Head of caudate nucleus (tissue), 42 donors: ENCODE data around the gene TPX2.

Experiments
- DNase-seq, 42 donors: peaks; one replicate each; pipeline versions ENCODE4 v3.0.0 to v3.0.0-alpha.2; 2020 to 2021; ENCODE audit warnings: mixed read lengths in 7 of 42
- intact Hi-C: fragments of 100-400 bp; cut with DNase I; formaldehyde crosslinking; loops from one replicate; pipeline ENCODE4 v1.15.0; 2022

TPX2 gene

GRCh38 chr20:31705191-31705590, 33.9 kb upstream of the TPX2 start:
- no peak for DNase-seq
- intact Hi-C loops, result no loop called here

- intact Hi-C loops, result no loop called here
- no peak for DNase-seq
Measured at GRCh38 chr20:31705598-31706597, 33.2 kb upstream of the TPX2 start.

GRCh38 chr20:31706607-31707257, 32.4 kb upstream of the TPX2 start:
- DNase-seq, result no peak

DNA sequence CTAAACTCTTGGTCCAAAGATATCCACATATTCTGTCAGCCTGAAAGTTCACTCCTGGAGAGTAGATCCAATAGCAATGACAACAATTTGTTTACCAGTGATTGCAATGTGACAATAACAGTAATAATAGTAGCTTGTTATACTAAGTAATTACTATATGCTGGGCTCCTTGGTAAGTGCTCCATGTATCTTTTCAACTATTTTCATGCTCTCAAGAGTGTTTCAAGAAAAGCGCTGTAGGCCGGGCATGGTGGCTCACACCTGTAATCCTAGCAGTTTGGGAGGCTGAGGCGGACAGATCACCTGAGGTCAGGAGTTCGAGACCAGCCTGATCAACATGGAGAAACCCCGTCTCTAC, 31.9 kb upstream of the TPX2 start:
- intact Hi-C loops, result no loop called here
- DNase-seq, result no peak

More at GRCh38 chr20:31706607-31707257, 32.4 kb upstream of the TPX2 start:
- intact Hi-C loops, result no loop called here

DNA sequence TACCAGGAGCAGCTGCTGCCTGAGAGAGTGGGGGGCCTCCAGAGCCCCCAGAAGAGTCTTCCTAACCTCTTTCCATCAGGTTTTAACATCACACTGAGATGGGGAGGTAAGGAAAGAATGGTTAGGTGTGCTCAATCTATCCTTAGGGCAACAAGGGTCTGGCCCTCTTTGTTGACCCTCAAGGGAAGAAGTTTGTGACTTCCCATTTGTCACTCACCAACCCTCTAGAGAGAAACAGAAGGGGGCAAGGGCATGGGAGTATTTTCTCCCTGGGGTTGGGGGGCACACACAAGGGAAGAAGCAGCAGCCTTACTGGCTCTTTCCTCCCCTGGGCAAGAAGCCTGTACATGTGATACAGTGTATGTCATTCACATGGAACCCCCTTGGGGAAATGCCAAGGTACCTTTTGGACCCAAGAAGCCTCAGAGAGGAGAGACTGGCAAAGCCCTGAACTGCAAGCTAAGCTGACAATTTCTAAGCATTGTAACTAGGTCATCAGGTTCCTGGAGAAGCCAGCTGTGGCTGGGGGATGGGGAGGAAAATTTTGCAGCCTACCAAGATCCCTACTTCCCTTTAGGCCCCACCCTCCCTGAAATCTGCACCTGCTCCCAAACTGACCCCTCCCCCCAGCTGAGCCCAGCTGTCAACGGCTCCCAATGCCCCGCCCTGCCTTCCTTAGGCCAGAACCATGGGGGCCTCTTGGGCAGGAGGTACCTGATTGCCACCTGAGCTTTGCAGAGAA, 30.9 kb upstream of the TPX2 start:
- DNase-seq, result peak in 37 of 42 donors; percentile 9 to 73 (median 54)
- intact Hi-C loops, result no loop called here

GRCh38 chr20:31708736-31709534, 30.2 kb upstream of the TPX2 start:
- no peak for DNase-seq
- intact Hi-C loops, result no loop called here

- intact Hi-C loops, result no loop called here
- DNase-seq, result no peak
Measured at GRCh38 chr20:31709939-31710338, 29.2 kb upstream of the TPX2 start.

- intact Hi-C loops, result no loop called here
- no peak for DNase-seq
Measured at GRCh38 chr20:31710423-31711108, 28.5 kb upstream of the TPX2 start.

- no peak for DNase-seq
- intact Hi-C loops, result no loop called here
Measured at GRCh38 chr20:31711179-31712111, 27.6 kb upstream of the TPX2 start.

DNA sequence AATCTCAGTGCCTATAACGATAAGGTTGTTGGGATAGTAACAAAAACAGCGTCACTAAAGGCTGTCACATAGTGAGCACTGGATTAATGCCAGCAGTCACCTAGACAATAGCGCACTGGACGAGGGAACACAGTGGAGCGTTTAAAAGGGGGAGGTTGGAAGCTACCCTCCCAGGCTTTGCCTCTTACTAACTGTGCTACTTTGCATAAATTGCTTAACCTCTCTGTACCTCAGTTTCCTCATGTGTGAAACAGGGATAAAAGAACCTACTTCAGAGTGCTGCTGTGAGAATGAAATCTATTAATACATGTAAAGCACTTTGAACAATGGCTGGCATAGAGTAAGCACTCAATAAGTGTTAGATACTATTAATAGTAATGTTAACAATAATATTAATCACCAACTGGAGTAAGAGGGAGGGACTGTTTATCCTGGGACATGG, 27.0 kb upstream of the TPX2 start:
- intact Hi-C loops, result no loop called here
- peak in 7 of 42 donors; percentile 9 to 68 (median 45) for DNase-seq

DNA sequence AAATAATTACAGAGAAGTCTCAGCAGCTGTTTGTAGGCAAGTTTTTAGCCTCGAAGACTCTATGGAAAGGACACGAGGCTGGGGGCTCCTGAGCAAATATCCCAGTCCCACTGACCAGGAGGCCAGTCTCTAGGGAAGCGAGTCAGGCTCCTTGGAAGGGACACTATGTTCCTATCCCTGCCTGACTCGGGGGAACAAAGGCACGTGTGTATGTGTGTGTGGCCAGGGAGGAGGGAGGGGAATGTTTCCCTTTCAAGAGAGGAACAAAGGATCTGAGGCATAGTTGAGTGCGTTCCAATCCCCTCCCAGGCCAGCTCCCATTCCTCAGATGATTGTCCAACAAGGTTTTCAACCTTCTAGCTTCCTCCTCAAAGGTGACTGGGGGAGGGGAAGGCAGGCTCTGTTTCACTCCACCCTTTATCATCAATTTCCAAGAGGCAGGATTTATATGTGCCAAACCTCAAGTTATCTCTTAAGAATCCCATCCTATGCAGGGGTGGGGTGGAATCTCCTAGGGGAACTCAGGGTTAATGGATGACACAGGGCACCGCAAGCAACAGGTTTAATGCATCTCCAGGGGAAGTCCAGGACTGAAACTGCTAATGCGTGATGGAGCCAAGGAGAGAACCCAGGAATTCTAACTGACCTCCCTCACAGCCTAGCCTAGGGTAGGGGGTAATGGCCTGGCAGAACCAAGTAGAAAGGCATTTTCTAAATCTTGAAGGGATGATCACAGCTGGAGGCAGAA, 26.4 kb upstream of the TPX2 start:
- intact Hi-C loops, result no loop called here
- peak; percentile 54 to 95 (median 84) for DNase-seq

GRCh38 chr20:31713312-31714273, 25.5 kb upstream of the TPX2 start:
- peak in 6 of 42 donors; percentile 23 to 70 (median 34) for DNase-seq
- intact Hi-C loops, result no loop called here

GRCh38 chr20:31715766-31716165, 23.3 kb upstream of the TPX2 start:
- intact Hi-C loops, result no loop called here
- no peak for DNase-seq

- intact Hi-C loops, result no loop called here
- DNase-seq, result no peak
Measured at GRCh38 chr20:31716351-31716750, 22.7 kb upstream of the TPX2 start.

- intact Hi-C loops, result no loop called here
- DNase-seq, result no peak
Measured at GRCh38 chr20:31716818-31717477, 22.1 kb upstream of the TPX2 start.
